NCI-H2107 treated with DMSO at 0.1 percent for 48 hours (cell line): Measurements from ENCODE around the gene SORCS3.

Experiments
- DNase-seq: peaks from one replicate; lab custom pipeline; 2025; ENCODE audit not compliant: unreplicated experiment; lab: John Stamatoyannopoulos, UW

The SORCS3 gene

GRCh38 chr10:104908581-104908980 lies 267.5 kb downstream of the SORCS3 start:
- DNase-seq, result no peak

- no peak for DNase-seq
Measured at GRCh38 chr10:104910712-104911111, 269.6 kb downstream of the SORCS3 start.

GRCh38 chr10:104913390-104913789 lies 272.3 kb downstream of the SORCS3 start:
- DNase-seq, result no peak

- DNase-seq, result no peak
Measured at GRCh38 chr10:104920476-104920875, 279.4 kb downstream of the SORCS3 start.

- no peak for DNase-seq
Measured at GRCh38 chr10:104921763-104922162, 280.7 kb downstream of the SORCS3 start.

GRCh38 chr10:104922810-104923209 lies 281.7 kb downstream of the SORCS3 start:
- DNase-seq, result no peak

- no peak for DNase-seq
Measured at GRCh38 chr10:104923501-104923900, 282.4 kb downstream of the SORCS3 start.

GRCh38 chr10:104924101-104924795 lies 283.2 kb downstream of the SORCS3 start:
- no peak for DNase-seq

GRCh38 chr10:104925232-104925851 lies 284.3 kb downstream of the SORCS3 start:
- DNase-seq, result no peak

GRCh38 chr10:104928734-104929133 lies 287.6 kb downstream of the SORCS3 start:
- no peak for DNase-seq

- no peak for DNase-seq
Measured at GRCh38 chr10:104931612-104932134, 290.6 kb downstream of the SORCS3 start.

- DNase-seq, result no peak
Measured at GRCh38 chr10:104935656-104936055, 294.6 kb downstream of the SORCS3 start.

- DNase-seq, result no peak
Measured at GRCh38 chr10:104937567-104937966, 296.5 kb downstream of the SORCS3 start.

- DNase-seq, result no peak
Measured at GRCh38 chr10:104938031-104938430, 296.9 kb downstream of the SORCS3 start.

GRCh38 chr10:104941662-104942061 lies 300.6 kb downstream of the SORCS3 start:
- DNase-seq, result no peak

- DNase-seq, result no peak
Measured at GRCh38 chr10:104947314-104947713, 306.2 kb downstream of the SORCS3 start.

- DNase-seq, result no peak
Measured at GRCh38 chr10:104957178-104957841, 316.2 kb downstream of the SORCS3 start.

- DNase-seq, result no peak
Measured at GRCh38 chr10:104966563-104967297, 325.6 kb downstream of the SORCS3 start.

- no peak for DNase-seq
Measured at GRCh38 chr10:104980368-104980767, 339.3 kb downstream of the SORCS3 start.

GRCh38 chr10:104981995-104982394 lies 340.9 kb downstream of the SORCS3 start:
- no peak for DNase-seq

GRCh38 chr10:104988686-104989085 lies 347.6 kb downstream of the SORCS3 start:
- no peak for DNase-seq
